CD14-positive monocyte (primary cell): ENCODE measurements around the gene ELMO1. TPM values are rescaled to one million over a fixed set of nuclear protein-coding genes. Genes with fewer than 3 reads are reported as not detected.

ENCODE experiments used
- DNase-seq, 3 donors: peaks; one replicate each; pipeline ENCODE4 v3.0.0-alpha.2; 2011 to 2022
- H2AFZ ChIP-seq: 2 replicates; pipeline ENCODE4 v1.6.0; 2012; ENCODE audit warnings: mild to moderate bottlenecking, low read depth, low read length, inconsistent platforms; ENCODE audit not compliant: insufficient read depth, poor library complexity, severe bottlenecking
- H3K27ac ChIP-seq, 2 donors: 1 replicate in 1 of 2; 2 replicates in 1 of 2; pipeline ENCODE4 v1.5.1; 2012 to 2013; ENCODE audit warnings: low read length in 2 of 2, control low read depth in 1 of 2, inconsistent platforms in 1 of 2, low read depth in 1 of 2, mild to moderate bottlenecking in 1 of 2
- H3K27me3 ChIP-seq, 2 donors: one replicate each; pipeline versions ENCODE4 v1.6.0 to v1.6.1; 2011 to 2013; ENCODE audit warnings: low read length in 2 of 2; ENCODE audit not compliant: control insufficient read depth in 2 of 2, insufficient read depth in 2 of 2
- H3K36me3 ChIP-seq, 2 donors: replicated peaks in 1 of 2; 1 replicate in 1 of 2; 2 replicates in 1 of 2; pipeline versions ENCODE4 v1.5.1 to v1.6.1; 2012 to 2013; ENCODE audit warnings: low read length in 2 of 2, control low read depth in 1 of 2, inconsistent platforms in 1 of 2, mild to moderate bottlenecking in 1 of 2; ENCODE audit not compliant: insufficient read depth in 2 of 2, control insufficient read depth in 1 of 2
- H3K4me1 ChIP-seq, 2 donors: 1 replicate in 1 of 2; 2 replicates in 1 of 2; pipeline versions ENCODE4 v1.5.1 to v1.6.1; 2012 to 2013; ENCODE audit warnings: low read length in 2 of 2, control low read depth in 1 of 2, inconsistent platforms in 1 of 2, mild to moderate bottlenecking in 1 of 2, moderate library complexity in 1 of 2; ENCODE audit not compliant: insufficient read depth in 2 of 2, control insufficient read depth in 1 of 2
- H3K4me2 ChIP-seq: replicated peaks from 2 replicates; pipeline ENCODE3; 2012; ENCODE audit warnings: low read length, moderate library complexity, mild to moderate bottlenecking; ENCODE audit not compliant: poor library complexity, severe bottlenecking; ENCODE audit errors: extremely low read depth
- H3K4me3 ChIP-seq, 3 experiments: fragments of 200-600 bp in 1 of 3; sonication (generic) in 1 of 3; replicated peaks in 1 of 3; 1 replicate in 2 of 3; 2 replicates in 1 of 3; pipeline ENCODE4 v1.5.1; 2011 to 2013; ENCODE audit warnings: low read length in 3 of 3, mild to moderate bottlenecking in 3 of 3, control low read depth in 2 of 3, low read depth in 2 of 3, inconsistent platforms in 1 of 3, moderate library complexity in 1 of 3
- H3K79me2 ChIP-seq: 2 replicates; pipeline ENCODE4 v1.6.0; 2012; ENCODE audit warnings: mild to moderate bottlenecking, control low read depth, inconsistent platforms, low read length, moderate library complexity; ENCODE audit not compliant: insufficient read depth
- H3K9ac ChIP-seq: 2 replicates; pipeline ENCODE4 v1.6.0; 2017; ENCODE audit warnings: low read length, mild to moderate bottlenecking; ENCODE audit not compliant: insufficient read depth, poor library complexity, severe bottlenecking
- H3K9me3 ChIP-seq, 2 donors: replicated peaks in 1 of 2; 1 replicate in 1 of 2; 2 replicates in 1 of 2; pipeline versions ENCODE4 v1.5.1 to v1.6.1; 2012 to 2013; ENCODE audit warnings: low read length in 2 of 2, control low read depth in 1 of 2; ENCODE audit not compliant: control insufficient read depth in 1 of 2, insufficient read depth in 1 of 2
- H4K20me1 ChIP-seq: 2 replicates; pipeline ENCODE4 v1.6.0; 2012; ENCODE audit warnings: mild to moderate bottlenecking, low read length, control low read depth, moderate library complexity; ENCODE audit not compliant: insufficient read depth
- H3K27ac Mint-ChIP-seq, 7 donors: one replicate each; pipeline ENCODE4 v1.8.0; 2020; ENCODE audit warnings: mild to moderate bottlenecking in 7 of 7, mixed read lengths in 7 of 7, moderate library complexity in 6 of 7, inconsistent platforms in 2 of 7
- H3K27me3 Mint-ChIP-seq, 3 donors: one replicate each; pipeline ENCODE4 v1.8.0; 2021 to 2022; ENCODE audit warnings: low read depth in 3 of 3, mild to moderate bottlenecking in 3 of 3, mixed read lengths in 3 of 3, moderate library complexity in 3 of 3, inconsistent platforms in 1 of 3
- H3K36me3 Mint-ChIP-seq, 2 donors: one replicate each; pipeline ENCODE4 v1.8.0; 2020; ENCODE audit warnings: mixed read lengths in 2 of 2, inconsistent platforms in 1 of 2, mild to moderate bottlenecking in 1 of 2
- H3K4me1 Mint-ChIP-seq: one replicate; pipeline ENCODE4 v1.8.0; 2020; ENCODE audit warnings: mild to moderate bottlenecking, mixed read lengths
- H3K4me3 Mint-ChIP-seq, 2 donors: one replicate each; pipeline ENCODE4 v1.8.0; 2020; ENCODE audit warnings: mild to moderate bottlenecking in 2 of 2, mixed read lengths in 2 of 2, moderate library complexity in 1 of 2
- H3K9me3 Mint-ChIP-seq, 7 donors: one replicate each; pipeline ENCODE4 v1.8.0; 2020 to 2022; ENCODE audit warnings: mixed read lengths in 7 of 7, mild to moderate bottlenecking in 6 of 7, moderate library complexity in 6 of 7, inconsistent platforms in 2 of 7
- WGBS: methylation state at CpG from one replicate; pipeline ENCODE4 v1.1.5; 2013; ENCODE audit warnings: missing lambda C conversion rate; ENCODE audit not compliant: insufficient coverage; 5-methylcytosine and 5-hydroxymethylcytosine counted together
- intact Hi-C, 2 donors: fragments of 100-400 bp; cut with micrococcal nuclease; formaldehyde crosslinking; loops; one replicate each; pipeline versions ENCODE4 v1.15.0 to v1.15.1; 2023
- polyA plus RNA-seq, 3 donors: library from polyadenylated mRNA; depleted of rRNA in 1 of 3; unstranded in 2 of 3; stranded (reverse) in 1 of 3; fragments of 300-500 nt in 2 of 3; fragments of >200 nt in 1 of 3; fragmentation: Illumina TruSeq in 2 of 3; gene quantifications; 1 replicate in 2 of 3; 2 replicates in 1 of 3; pipeline ENCODE4 v1.2.3, GENCODE V29; 2012 to 2021
- TF ChIP-seq, protein P1 (sequence below): fragments of 200-600 bp; IDR thresholded peaks from one replicate; pipeline ENCODE4 v1.8.0; 2022; ENCODE audit warnings: antibody characterized with exemption, mild to moderate bottlenecking

ELMO1 gene
- polyA plus RNA-seq, 3 donors = 46.6 to 50.2 (median 46.7) TPM

DNA sequence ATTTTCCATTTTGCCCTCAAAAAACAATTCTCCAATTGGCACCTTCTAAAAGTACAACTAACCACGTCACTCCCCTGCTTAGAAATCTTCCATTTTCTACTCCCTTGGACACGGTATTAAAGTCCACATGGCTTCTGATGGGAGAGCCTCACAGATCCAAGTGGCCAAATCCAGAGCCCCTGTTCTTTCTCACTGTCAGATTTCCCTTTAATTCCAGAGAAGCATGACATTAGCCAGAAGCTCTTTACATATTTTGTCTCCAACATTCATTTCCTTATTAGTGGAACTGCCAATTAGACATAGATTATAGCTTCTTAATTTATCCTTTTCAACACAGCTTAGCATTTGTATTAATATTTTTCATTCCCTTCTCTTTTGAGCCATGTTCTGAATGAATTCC, 118.7 kb downstream of the ELMO1 start:
- no peak overlapping the region for H3K27ac ChIP-seq
- no peak overlapping the region for H3K4me2 ChIP-seq
- H3K4me1 Mint-ChIP-seq = peaks cover 26% of the 10 kb centered on the region
- peaks cover 0 to 1% (median 0%) of the 10 kb centered on the region in 3 donors for H3K27me3 Mint-ChIP-seq
- H3K4me3 Mint-ChIP-seq = no peak overlapping the region
- H2AFZ ChIP-seq = no peak overlapping the region
- TF ChIP-seq, protein P1, sequence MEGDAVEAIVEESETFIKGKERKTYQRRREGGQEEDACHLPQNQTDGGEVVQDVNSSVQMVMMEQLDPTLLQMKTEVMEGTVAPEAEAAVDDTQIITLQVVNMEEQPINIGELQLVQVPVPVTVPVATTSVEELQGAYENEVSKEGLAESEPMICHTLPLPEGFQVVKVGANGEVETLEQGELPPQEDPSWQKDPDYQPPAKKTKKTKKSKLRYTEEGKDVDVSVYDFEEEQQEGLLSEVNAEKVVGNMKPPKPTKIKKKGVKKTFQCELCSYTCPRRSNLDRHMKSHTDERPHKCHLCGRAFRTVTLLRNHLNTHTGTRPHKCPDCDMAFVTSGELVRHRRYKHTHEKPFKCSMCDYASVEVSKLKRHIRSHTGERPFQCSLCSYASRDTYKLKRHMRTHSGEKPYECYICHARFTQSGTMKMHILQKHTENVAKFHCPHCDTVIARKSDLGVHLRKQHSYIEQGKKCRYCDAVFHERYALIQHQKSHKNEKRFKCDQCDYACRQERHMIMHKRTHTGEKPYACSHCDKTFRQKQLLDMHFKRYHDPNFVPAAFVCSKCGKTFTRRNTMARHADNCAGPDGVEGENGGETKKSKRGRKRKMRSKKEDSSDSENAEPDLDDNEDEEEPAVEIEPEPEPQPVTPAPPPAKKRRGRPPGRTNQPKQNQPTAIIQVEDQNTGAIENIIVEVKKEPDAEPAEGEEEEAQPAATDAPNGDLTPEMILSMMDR = no peak
- peaks cover 87% of the 10 kb centered on the region for H3K79me2 ChIP-seq
- H3K9ac ChIP-seq = no peak overlapping the region
- no peaks in the 10 kb centered on the region for H3K9me3 ChIP-seq
- H3K4me1 ChIP-seq = peaks cover 15 to 18% of the 10 kb centered on the region in 2 donors
- H3K27me3 ChIP-seq = no peaks in the 10 kb centered on the region
- H3K4me3 ChIP-seq = no peak overlapping the region
- H3K36me3 ChIP-seq = peaks cover 7 to 39% of the 10 kb centered on the region in 2 donors
- H3K9me3 Mint-ChIP-seq = peaks cover 0 to 1% (median 0%) of the 10 kb centered on the region in 7 donors
- peak overlapping the region in 1 of 7 donors; percentile 0 for H3K27ac Mint-ChIP-seq
- peaks cover 21 to 39% of the 10 kb centered on the region in 2 donors for H3K36me3 Mint-ChIP-seq
- DNase-seq = no peak
- H4K20me1 ChIP-seq = peaks cover 94% of the 10 kb centered on the region
- intact Hi-C loops = no loop called here
- 100% methylated on average over 2 of the region's 2 CpGs for WGBS

DNA sequence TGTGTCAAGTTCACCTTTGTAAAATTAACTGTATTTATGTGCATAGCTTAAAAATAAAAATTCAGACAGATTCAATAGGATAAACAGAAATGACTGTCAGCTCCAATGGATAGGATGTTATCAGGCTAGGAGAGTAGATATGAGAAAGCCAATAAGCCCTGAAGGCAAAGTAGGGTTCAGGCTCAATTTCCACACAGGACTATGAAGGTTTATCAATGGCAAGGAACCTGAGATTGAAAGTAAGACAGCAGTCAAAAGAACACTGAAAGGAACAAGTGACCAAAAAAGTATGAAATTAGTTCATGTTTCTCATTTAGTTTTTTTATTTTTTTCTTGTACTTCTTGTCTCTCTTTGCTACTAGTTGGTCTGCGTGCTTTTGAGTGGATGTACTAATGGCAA, 121.4 kb downstream of the ELMO1 start:
- TF ChIP-seq, protein P1 = no peak
- Mint-ChIP-seq H3K4me1 (peaks cover under 1% of the 10 kb centered on the region), H3K27me3 (no peaks in the 10 kb centered on the region), H3K27ac (peak overlapping the region in 1 of 7 donors; percentile 56), H3K9me3 (peaks cover 0 to 1% (median 0%) of the 10 kb centered on the region in 7 donors), H3K4me3 (no peak overlapping the region), H3K36me3 (peaks cover 21 to 44% of the 10 kb centered on the region in 2 donors)
- peaks cover 84% of the 10 kb centered on the region for H4K20me1 ChIP-seq
- H3K79me2 ChIP-seq = peaks cover 82% of the 10 kb centered on the region
- no peak overlapping the region for H3K4me2 ChIP-seq
- no peak for DNase-seq
- WGBS = 100% methylated on average over 1 of the region's 1 CpG
- no peak overlapping the region for H3K27ac ChIP-seq
- no peaks in the 10 kb centered on the region for H3K27me3 ChIP-seq
- H2AFZ ChIP-seq = no peak overlapping the region
- H3K4me1 ChIP-seq = no peaks in the 10 kb centered on the region
- no peak overlapping the region for H3K9ac ChIP-seq
- no peaks in the 10 kb centered on the region for H3K9me3 ChIP-seq
- peaks cover 16 to 47% of the 10 kb centered on the region in 2 donors for H3K36me3 ChIP-seq
- intact Hi-C loops = no loop called here
- no peak overlapping the region for H3K4me3 ChIP-seq
